Sigmoid colon (tissue), 4 donors: ENCODE results near the gene MUC5B.

ENCODE experiments used
- EP300 ChIP-seq, 4 donors: sonication (generic); formaldehyde crosslinking; IDR thresholded peaks; one replicate each; pipeline ENCODE4 v1.6.1; 2017; ENCODE audit warnings: antibody characterized with exemption in 4 of 4
- POLR2A ChIP-seq, 2 donors: fragments of 450-650 bp; IDR thresholded peaks; one replicate each; pipeline ENCODE4 v1.6.1; 2016; ENCODE audit warnings: antibody characterized with exemption in 2 of 2, mild to moderate bottlenecking in 2 of 2, moderate library complexity in 2 of 2
- TF ChIP-seq, protein P1 (sequence below), 4 experiments: fragments of 450-650 bp in 3 of 4; fragments of 200-600 bp in 1 of 4; IDR thresholded peaks; one replicate each; pipeline ENCODE4 v1.5.1; 2016 to 2019; ENCODE audit warnings: antibody characterized with exemption in 4 of 4, mild to moderate bottlenecking in 3 of 4, moderate library complexity in 2 of 4

- TF ChIP-seq POLR2A (IDR thresholded peaks at IDR 0.05) (no peak), EP300 (IDR thresholded peaks at IDR 0.05) (no peak)
- TF ChIP-seq, protein P1, sequence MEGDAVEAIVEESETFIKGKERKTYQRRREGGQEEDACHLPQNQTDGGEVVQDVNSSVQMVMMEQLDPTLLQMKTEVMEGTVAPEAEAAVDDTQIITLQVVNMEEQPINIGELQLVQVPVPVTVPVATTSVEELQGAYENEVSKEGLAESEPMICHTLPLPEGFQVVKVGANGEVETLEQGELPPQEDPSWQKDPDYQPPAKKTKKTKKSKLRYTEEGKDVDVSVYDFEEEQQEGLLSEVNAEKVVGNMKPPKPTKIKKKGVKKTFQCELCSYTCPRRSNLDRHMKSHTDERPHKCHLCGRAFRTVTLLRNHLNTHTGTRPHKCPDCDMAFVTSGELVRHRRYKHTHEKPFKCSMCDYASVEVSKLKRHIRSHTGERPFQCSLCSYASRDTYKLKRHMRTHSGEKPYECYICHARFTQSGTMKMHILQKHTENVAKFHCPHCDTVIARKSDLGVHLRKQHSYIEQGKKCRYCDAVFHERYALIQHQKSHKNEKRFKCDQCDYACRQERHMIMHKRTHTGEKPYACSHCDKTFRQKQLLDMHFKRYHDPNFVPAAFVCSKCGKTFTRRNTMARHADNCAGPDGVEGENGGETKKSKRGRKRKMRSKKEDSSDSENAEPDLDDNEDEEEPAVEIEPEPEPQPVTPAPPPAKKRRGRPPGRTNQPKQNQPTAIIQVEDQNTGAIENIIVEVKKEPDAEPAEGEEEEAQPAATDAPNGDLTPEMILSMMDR (IDR thresholded peaks at IDR 0.05), result no peak
These were observed 1.7 kb upstream of the MUC5B start for GRCh38 chr11:1220941-1221721.
